HG03066 (cell line): ENCODE data around the gene PDE1A.
"Not testable (repeated sequence)": the region's sequence is repeated elsewhere in the genome, so short reads cannot be mapped to it uniquely, and the experiment has no call there.

Experiments used
- ATAC-seq: cut with Tn5 transposase; IDR thresholded peaks from one replicate; pipeline ENCODE4 v1.9.1; 2021; ENCODE audit warnings: low read depth; ENCODE audit not compliant: unreplicated experiment

PDE1A gene

GRCh38 chr2:182412858-182413257 is 14.0 kb downstream of the PDE1A start:
- ATAC-seq = no peak

DNA sequence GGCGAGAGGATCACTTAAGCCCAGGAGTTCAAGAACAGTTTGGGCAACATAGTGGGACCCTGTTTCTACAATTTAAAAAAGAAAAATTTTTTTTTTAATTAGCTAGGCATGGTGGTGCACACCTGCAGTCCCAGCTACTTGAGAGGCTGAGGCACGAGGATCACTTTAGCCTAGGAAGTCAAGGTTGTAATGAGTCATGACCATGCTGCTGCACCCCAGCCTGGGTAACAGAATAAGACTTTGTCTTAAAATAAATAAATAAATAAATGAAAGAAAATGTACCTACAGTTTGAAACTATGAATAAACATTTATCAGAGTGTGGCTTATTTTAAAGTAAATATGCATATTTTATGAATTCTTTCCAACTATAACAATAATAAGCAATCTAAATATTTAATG is 16.7 kb downstream of the PDE1A start:
- no peak for ATAC-seq

GRCh38 chr2:182406221-182406620 is 20.6 kb downstream of the PDE1A start:
- no peak for ATAC-seq

- no peak for ATAC-seq
Measured at GRCh38 chr2:182404975-182405561, 21.8 kb downstream of the PDE1A start.

DNA sequence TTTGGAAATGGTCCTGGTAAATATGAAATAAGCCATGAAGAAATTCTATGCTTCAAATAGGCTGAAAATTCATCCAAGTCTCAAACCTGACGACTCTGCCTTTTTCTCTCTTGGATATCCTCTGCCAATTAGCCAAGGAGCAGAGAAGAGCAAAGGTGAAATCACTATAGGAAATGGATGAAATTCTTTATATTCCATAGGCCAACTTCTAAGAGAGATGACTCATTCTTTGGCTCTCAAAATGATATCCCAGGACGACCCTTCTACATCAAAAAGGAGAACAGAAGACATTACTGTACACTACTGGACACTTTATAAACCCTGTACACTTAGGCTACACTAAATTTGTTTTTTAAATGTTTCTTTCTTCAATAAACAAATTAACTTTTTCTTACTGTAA is 22.7 kb downstream of the PDE1A start:
- no peak for ATAC-seq

DNA sequence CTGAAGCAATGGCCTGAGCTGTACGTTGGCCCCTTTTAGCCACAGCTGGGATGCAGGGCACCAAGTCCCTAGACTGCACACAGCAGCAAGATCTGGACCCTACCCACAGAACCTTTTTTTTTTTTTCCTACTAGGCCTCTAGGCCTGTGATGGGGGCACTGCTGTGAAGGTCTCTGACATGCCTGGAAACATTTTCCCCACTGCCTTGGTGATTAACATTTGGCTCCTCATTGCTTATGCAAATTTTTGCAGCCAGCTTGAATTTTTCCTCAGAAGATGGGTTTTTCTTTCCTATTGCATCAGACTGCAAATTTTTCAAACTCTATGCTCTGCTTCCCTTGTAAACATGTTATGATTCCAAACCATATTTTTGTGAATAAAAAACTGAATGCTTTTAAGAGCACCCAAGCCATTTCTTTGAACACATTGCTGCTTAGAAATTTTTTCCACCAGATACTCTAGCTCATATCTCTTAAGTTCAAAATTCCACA is 33.5 kb downstream of the PDE1A start:
- ATAC-seq = no peak

GRCh38 chr2:182391443-182391842 is 35.4 kb downstream of the PDE1A start:
- ATAC-seq = no peak

DNA sequence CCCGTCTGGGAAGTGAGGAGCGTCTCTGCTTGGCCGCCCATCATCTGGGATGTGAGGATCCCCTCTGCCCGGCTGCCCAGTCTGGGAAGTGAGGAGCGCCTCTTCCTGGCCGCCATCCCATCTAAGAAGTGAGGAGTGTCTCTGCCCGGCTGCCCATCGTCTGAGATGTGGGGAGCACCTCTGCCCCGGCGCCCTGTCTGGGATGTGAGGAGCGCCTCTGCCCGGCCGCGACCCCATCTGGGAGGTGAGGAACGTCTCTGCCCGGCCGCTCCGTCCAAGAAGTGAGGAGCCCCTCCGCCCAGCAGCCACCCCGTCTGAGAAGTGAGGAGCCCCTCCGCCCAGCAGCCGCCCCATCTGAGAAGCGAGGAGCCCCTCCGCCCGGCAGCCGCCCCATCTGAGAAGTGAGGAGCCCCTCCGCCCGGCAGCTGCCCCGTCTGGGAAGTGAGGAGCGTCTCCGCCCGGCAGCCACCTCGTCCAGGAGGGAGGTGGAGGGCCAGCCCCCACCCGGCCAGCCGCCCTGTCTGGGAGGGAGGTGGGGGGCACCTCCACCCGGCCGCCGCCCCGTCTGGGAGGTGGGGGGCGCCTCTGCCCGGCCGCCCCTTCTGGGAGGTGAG is 40.5 kb downstream of the PDE1A start:
- not testable (repeated sequence) for ATAC-seq

- no peak for ATAC-seq
Measured at GRCh38 chr2:182384860-182385259, 42.0 kb downstream of the PDE1A start.

DNA sequence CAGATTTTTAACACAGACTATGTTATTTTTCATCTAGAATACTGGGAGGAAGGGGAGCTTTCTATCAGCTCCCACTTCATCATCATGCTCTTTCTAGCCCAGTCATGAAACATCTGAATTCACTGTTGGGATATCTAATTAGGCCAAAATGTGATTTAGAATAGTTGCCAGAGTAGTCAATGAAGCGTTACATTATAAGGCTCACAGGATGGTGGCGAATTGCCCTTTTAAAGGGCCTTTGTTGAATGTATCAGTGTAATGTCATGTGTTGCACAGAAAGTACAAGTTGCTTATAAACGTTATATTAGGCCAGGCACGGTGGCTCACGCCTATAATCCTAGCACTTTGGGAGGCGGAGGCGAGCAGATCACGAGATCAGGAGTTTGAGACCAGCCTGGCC is 45.6 kb downstream of the PDE1A start:
- no peak for ATAC-seq

DNA sequence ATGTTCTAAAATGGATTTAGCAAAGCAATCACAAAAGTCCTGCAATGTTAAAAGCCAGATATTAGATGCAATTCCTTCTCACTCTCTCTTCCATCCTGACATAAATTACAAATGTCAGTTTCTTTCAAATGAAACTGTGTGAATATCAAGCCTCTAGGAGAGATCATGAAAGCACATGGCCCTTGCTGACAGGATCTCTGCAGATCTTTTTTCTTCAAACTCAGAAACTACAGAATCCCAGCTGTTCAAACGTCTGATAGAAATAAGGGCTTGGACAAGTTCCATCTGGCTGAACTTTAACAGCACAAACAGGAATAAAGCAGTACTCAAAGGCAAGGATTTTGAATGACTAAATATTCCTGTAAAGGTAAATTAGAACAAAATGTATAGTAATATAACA is 47.6 kb downstream of the PDE1A start:
- no peak for ATAC-seq

- ATAC-seq = no peak
Measured at GRCh38 chr2:182378759-182379158, 48.1 kb downstream of the PDE1A start.

DNA sequence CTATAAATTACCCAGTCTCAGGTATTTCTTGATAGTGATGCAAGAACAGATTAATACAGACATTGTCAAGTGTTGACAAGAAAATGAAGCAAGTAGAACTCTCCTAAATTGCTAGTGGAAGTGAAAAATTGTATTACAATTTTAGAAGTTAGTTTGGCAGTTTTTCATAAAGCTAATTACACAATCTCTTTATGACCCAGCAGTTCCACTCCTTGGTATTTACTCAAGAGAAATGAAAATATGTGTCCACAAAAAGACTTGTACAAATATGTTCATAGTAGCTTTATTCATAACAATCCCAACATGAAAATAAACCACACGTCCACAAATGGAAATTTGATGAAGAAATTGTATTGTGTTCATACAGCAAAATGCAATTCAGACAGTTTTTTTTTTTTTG is 49.4 kb downstream of the PDE1A start:
- ATAC-seq = no peak

DNA sequence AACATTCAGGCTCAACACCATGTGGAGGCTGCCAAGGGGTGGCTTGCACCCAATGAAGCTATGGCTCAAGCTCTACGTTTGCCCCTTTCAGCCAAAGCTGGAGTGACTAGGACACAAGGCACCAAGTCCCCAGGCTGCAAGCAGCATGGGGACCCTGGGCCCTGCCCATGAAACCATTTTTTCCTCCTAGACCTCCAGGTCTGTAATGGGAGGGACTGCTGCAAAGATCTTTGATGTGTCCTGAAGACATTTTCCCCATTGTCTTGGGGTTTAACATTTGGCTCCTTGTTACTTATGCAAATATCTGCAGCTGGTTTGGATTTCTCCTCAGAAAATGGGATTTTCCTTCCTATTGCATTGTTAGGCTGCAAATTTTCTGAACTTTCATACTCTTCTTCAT is 51.0 kb downstream of the PDE1A start:
- no peak for ATAC-seq

- ATAC-seq = no peak
Measured at GRCh38 chr2:182372661-182373060, 54.2 kb downstream of the PDE1A start.

DNA sequence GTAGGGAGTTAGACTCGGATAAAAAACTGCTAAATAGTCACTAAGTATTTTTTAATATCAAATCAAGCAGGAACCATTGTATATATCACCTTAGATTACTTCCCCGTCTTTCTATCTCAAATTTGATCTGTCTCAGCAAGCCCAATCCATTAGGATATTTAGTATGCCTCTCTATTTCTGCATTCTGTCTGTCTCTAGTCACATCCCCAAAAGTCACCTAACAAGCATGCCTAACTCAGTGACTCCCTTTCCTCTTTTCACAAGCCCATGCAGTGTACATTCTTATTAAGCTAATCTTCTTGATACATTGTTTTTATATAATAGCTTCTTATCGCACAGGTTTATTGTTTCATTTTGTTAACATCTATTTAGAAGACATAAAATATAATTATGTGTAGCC is 57.8 kb downstream of the PDE1A start:
- ATAC-seq = no peak

- ATAC-seq = no peak
Measured at GRCh38 chr2:182368446-182368845, 58.4 kb downstream of the PDE1A start.

DNA sequence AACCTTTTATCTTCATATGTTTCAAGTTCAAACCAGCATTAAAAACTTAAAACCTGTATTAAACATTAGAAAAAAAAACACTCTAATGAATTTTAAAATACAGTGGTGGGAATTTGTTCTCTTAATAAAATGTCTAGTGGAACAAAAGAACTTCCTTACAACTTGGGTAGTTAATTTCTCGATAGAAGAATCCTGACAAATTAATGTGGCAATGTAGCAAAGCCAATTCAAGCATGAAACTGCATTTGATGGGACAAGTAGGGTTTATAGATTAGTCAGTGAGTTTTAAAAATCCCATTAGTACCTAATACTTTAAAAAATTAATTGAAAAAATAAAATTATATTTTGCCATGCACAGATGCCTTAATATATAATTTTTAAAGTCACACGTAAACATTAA is 59.4 kb downstream of the PDE1A start:
- ATAC-seq = no peak

- no peak for ATAC-seq
Measured at GRCh38 chr2:182366628-182367027, 60.2 kb downstream of the PDE1A start.

DNA sequence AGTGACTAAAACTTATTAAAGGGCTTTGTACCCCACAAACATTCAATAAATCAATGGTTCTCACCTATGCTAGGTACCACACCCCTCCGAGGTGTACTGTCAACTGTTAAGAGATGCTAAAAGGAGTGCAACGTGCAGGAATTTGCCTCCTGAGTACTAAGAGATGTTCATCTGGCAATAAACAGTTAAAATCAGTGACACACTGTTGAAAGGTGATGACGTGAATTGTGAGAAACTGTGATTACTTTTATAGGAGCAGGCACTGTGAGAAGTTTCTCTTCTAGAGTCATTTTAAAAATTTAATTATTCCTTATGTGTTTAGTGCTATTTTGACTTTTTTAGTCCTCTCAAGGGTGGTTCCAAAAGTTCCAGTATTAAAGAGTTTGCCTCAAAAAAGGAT is 61.0 kb downstream of the PDE1A start:
- no peak for ATAC-seq

DNA sequence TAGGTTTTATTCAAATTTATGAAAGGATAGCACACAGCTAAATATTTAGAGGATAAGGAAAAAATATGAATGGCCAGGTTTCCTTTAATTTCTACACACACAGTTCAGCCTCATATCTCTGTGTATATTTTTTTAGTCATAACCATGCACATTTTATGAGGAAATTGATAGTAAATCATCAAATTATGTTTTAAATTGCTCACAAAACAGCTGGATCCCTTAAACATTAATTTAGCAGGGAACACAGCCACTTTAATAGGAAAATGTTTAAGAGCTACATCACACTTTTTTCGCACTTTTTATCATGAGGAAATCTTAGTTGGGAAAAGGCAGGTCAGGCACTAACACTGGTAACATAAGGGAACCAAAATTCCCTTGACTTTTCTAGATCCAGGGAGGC is 65.4 kb downstream of the PDE1A start:
- no peak for ATAC-seq

DNA sequence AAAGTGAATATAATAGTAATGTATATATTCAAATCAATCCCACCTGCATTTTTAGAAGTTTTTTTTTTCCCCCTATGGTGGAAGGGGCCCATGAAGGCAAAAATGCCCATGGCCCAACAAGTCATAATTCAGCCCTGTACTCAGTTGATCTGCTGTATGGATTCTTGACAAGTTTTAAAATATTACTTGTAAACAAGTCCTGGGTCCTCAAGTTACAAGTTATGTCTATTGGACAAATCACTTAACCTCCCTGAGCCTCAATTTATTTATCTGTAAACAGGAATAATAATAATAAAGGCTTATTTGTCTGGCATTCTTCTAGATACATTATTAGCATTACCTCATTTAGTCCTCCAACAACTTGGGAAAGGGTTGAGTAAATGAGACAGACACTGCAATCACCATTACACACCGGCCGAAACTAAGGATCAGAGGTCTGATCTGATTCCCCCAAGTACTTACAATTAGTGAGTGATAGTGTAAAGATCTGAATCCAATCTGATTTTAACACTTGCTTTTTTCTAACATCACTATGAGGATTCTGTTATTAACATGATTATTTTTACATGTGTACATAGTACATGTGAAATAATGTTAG is 66.1 kb downstream of the PDE1A start:
- ATAC-seq = no peak
